ENCODE results near the gene RNF114. TPM values are rescaled to one million over a fixed set of nuclear protein-coding genes. Genes with fewer than 3 reads are reported as not detected.

Gene RNF114
- polyA plus RNA-seq, 1 of the 3 experiments (the other 2 are of a cell fraction) = 55.0 TPM

GRCh38 chr20:50001784-50002311, 65.7 kb downstream of the RNF114 start:
- no peak overlapping the region for H3K4me2 ChIP-seq
- H3K79me2 ChIP-seq (ENCODE audit: insufficient read depth) = no peaks in the 10 kb centered on the region
- no peaks in the 10 kb centered on the region for H3K9me2 ChIP-seq
- no peaks in the 10 kb centered on the region for H3F3A ChIP-seq (replicated peaks; ENCODE audit: insufficient read depth)
- H3K27me3 ChIP-seq (ENCODE audit: insufficient read depth) = no peaks in the 10 kb centered on the region
- no peak overlapping the region for H3K4me3 ChIP-seq (ENCODE audit: low read depth in 2 of 2, low read length in 1 of 2)
- H3K27ac ChIP-seq (ENCODE audit: low read depth in 2 of 2, low read length in 1 of 2) = no peak overlapping the region
- no peak for DNase-seq
- no peaks in the 10 kb centered on the region; a peak in 1 of 4 replicates for H3K4me1 ChIP-seq (ENCODE audit: control insufficient read depth in 1 of 2, insufficient read depth in 2 of 2, low read depth in 1 of 2, low read length in 1 of 2)
- no peaks in the 10 kb centered on the region for H4K20me1 ChIP-seq (ENCODE audit: insufficient read depth)
- ChIA-PET POLR2A (no interaction called here), CTCF (no interaction called here)
- no peak overlapping the region for H3K9ac ChIP-seq
- 91% methylated on average over 9 of the region's 9 CpGs for WGBS (ENCODE audit: low lambda C conversion rate)
- H2AFZ ChIP-seq (ENCODE audit: low read depth) = no peak overlapping the region
- TF ChIP-seq NRF1 (IDR thresholded peaks at IDR 0.05; ENCODE audit: low read depth, low read length) (no peak), MAX (IDR thresholded peaks at IDR 0.05; ENCODE audit: low read depth) (no peak), RAD21 (IDR thresholded peaks at IDR 0.05; ENCODE audit: low read length) (no peak), MXI1 (IDR thresholded peaks at IDR 0.05; ENCODE audit: low read depth, low read length) (no peak), FOXM1 (IDR thresholded peaks at IDR 0.05; ENCODE audit: low read depth) (no peak), USF1 (IDR thresholded peaks at IDR 0.05; ENCODE audit: borderline replicate concordance, low read depth) (no peak), TEAD4 (IDR thresholded peaks at IDR 0.05; ENCODE audit: borderline replicate concordance, insufficient read depth) (no peak), FOSL2 (IDR thresholded peaks at IDR 0.05; ENCODE audit: borderline replicate concordance, low read depth) (no peak), ELF1 (IDR thresholded peaks at IDR 0.05) (no peak)
- H3K9me3 ChIP-seq = no peaks in the 10 kb centered on the region
- H3K36me3 ChIP-seq (replicated peaks in 1 of 2; ENCODE audit: control insufficient read depth in 1 of 2, insufficient read depth in 2 of 2, low read length in 1 of 2) = no peaks in the 10 kb centered on the region

GRCh38 chr20:50003253-50003656, 67.1 kb downstream of the RNF114 start:
- TF ChIP-seq RCOR1 (IDR thresholded peaks at IDR 0.05; ENCODE audit: low read length) (no peak), USF1 (IDR thresholded peaks at IDR 0.05; ENCODE audit: borderline replicate concordance, low read depth) (0 out of 2 replicates have a peak, but pooled peaks have one; percentile 31), GATA2 (CRISPR knock-in tag; IDR thresholded peaks at IDR 0.05) (no peak), EZH2phosphoT487 (IDR thresholded peaks at IDR 0.05; ENCODE audit: borderline replicate concordance, low read depth) (no peak), FOSL2 (IDR thresholded peaks at IDR 0.05; ENCODE audit: borderline replicate concordance, low read depth) (no peak), PBX3 (IDR thresholded peaks at IDR 0.05) (peak; percentile 27; the same call in 1 of the 2 replicates), RAD21 (IDR thresholded peaks at IDR 0.05; ENCODE audit: low read length) (no peak)
- 82% methylated on average over 4 of the region's 4 CpGs for WGBS (ENCODE audit: low lambda C conversion rate)
- no peak overlapping the region for H3K4me2 ChIP-seq
- no peaks in the 10 kb centered on the region for H3K9me2 ChIP-seq
- no peaks in the 10 kb centered on the region for H4K20me1 ChIP-seq (ENCODE audit: insufficient read depth)
- no peak overlapping the region for H3K4me3 ChIP-seq (ENCODE audit: low read depth in 2 of 2, low read length in 1 of 2)
- H3K36me3 ChIP-seq (replicated peaks in 1 of 2; ENCODE audit: control insufficient read depth in 1 of 2, insufficient read depth in 2 of 2, low read length in 1 of 2) = no peaks in the 10 kb centered on the region
- no peak overlapping the region for H3K9ac ChIP-seq
- H3K9me3 ChIP-seq = no peaks in the 10 kb centered on the region
- DNase-seq = no peak
- POLR2A ChIA-PET = no interaction called here
- H3K79me2 ChIP-seq (ENCODE audit: insufficient read depth) = no peaks in the 10 kb centered on the region
- no peak overlapping the region for H3K27ac ChIP-seq (ENCODE audit: low read depth in 2 of 2, low read length in 1 of 2)
- CTCF ChIA-PET = interaction anchor here (2.2 kb wide), 1 partner anchor 68 kb away, joined by 8 read pairs; no protein-coding TSS in a partner anchor
- H3F3A ChIP-seq (replicated peaks; ENCODE audit: insufficient read depth) = no peaks in the 10 kb centered on the region
- H3K27me3 ChIP-seq (ENCODE audit: insufficient read depth) = no peaks in the 10 kb centered on the region
- no peak overlapping the region for H2AFZ ChIP-seq (ENCODE audit: low read depth)
- no peaks in the 10 kb centered on the region for H3K4me1 ChIP-seq (ENCODE audit: control insufficient read depth in 1 of 2, insufficient read depth in 2 of 2, low read depth in 1 of 2, low read length in 1 of 2)

Small RNAs within 50 kb of the gene (small RNA-seq; reads per million reads assigned to genes)
- gene RF00017 (0 reads per million in 7 experiments), gene RF00019 (0 reads per million in 7 experiments), gene RNU6-147P (0 reads per million in 7 experiments)

Other genes starting within 250 kb of the RNF114 start
- gene B4GALT5, start 222.5 kb upstream of the RNF114 start, polyA plus RNA-seq (2012; rRNA removed) = 35.1 and 40.5 TPM in 2 replicates
- gene SLC9A8, start 123.6 kb upstream of the RNF114 start, polyA plus RNA-seq (2012; rRNA removed) = 2.8 and 3.4 TPM in 2 replicates
- 5.8 and 7.2 TPM in 2 replicates for gene SPATA2, start 20.9 kb upstream of the RNF114 start, polyA plus RNA-seq (2012; rRNA removed)
- gene SNAI1, start 46.6 kb downstream of the RNF114 start, polyA plus RNA-seq (2012; rRNA removed) = 3.7 and 6.2 TPM in 2 replicates
- gene UBE2V1, start 176.8 kb downstream of the RNF114 start, polyA plus RNA-seq (2012; rRNA removed) = 99.7 and 100 TPM in 2 replicates
- 18.3 and 18.4 TPM in 2 replicates for gene PEDS1, start 217.3 kb downstream of the RNF114 start, polyA plus RNA-seq (2012; rRNA removed)